Retinal pigment epithelial cell (primary cell): Measurements from ENCODE around the gene SHOX.

Experiments used
- DNase-seq: peaks from one replicate; pipeline ENCODE4 v3.0.0-alpha.2; 2010; ENCODE audit warnings: low read depth
- H3K4me3 ChIP-seq: 2 replicates; pipeline ENCODE4 v1.5.1; 2011; ENCODE audit warnings: mild to moderate bottlenecking, low read length, control low read depth, moderate library complexity
- CTCF ChIP-seq: conservative IDR thresholded peaks from 2 replicates; pipeline ENCODE4 v1.5.1; 2011; ENCODE audit warnings: low read depth, low read length, control low read depth, inconsistent platforms

SHOX gene

GRCh38 chrX:642436-643240, 12.0 kb downstream of the SHOX start:
- no peak overlapping the region for H3K4me3 ChIP-seq
- DNase-seq, result no peak
- no peak for TF ChIP-seq CTCF

DNA sequence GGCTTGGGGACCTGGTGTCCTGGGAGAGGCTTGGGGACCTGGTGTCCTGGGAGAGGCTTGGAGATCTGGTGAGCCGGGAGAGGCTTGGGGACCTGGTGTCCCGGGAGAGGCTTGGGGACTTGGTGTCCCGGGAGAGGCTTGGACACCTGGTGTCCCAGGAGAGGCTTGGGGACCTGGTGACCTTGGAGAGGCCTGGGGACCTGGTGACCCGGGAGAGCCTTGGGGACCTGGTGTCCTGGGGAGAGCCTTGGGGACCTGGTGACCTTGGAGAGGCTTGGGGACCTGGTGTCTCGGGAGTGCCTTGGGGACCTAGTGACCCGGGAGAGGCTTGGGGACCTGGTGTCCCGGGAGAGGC, 12.6 kb downstream of the SHOX start:
- no peak for TF ChIP-seq CTCF
- no peak for DNase-seq
- H3K4me3 ChIP-seq, result no peak overlapping the region

- H3K4me3 ChIP-seq, result no peak overlapping the region
- DNase-seq, result no peak
- TF ChIP-seq CTCF, result no peak
These were observed 13.3 kb downstream of the SHOX start for GRCh38 chrX:643911-644303.

DNA sequence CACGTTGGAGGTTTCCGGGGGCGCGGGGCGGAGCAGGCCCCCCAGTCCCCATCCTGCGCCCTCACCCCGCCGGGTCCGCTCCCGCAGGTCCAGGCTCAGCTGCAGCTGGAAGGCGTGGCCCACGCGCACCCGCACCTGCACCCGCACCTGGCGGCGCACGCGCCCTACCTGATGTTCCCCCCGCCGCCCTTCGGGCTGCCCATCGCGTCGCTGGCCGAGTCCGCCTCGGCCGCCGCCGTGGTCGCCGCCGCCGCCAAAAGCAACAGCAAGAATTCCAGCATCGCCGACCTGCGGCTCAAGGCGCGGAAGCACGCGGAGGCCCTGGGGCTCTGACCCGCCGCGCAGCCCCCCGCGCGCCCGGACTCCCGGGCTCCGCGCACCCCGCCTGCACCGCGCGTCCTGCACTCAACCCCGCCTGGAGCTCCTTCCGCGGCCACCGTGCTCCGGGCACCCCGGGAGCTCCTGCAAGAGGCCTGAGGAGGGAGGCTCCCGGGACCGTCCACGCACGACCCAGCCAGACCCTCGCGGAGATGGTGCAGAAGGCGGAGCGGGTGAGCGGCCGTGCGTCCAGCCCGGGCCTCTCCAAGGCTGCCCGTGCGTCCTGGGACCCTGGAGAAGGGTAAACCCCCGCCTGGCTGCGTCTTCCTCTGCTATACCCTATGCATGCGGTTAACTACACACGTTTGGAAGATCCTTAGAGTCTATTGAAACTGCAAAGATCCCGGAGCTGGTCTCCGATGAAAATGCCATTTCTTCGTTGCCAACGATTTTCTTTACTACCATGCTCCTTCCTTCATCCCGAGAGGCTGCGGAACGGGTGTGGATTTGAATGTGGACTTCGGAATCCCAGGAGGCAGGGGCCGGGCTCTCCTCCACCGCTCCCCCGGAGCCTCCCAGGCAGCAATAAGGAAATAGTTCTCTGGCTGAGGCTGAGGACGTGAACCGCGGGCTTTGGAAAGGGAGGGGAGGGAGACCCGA, 14.0 kb downstream of the SHOX start:
- no peak overlapping the region for H3K4me3 ChIP-seq
- no peak for TF ChIP-seq CTCF
- DNase-seq, result no peak

DNA sequence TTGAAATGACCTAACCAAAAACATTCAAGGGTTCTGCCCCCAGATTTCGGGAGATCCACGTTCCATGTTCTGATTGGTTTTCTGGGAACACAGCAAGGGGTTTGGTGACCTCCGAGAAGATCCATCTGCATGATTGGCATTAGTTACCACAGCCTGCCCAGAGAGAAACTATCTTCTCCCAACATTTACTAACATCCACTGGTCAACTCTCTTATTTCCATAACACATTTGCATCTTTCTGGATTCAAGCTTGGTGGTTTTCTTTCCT, 15.6 kb downstream of the SHOX start:
- no peak for DNase-seq
- TF ChIP-seq CTCF, result no peak
- no peak overlapping the region for H3K4me3 ChIP-seq

- no peak for TF ChIP-seq CTCF
- H3K4me3 ChIP-seq, result no peak overlapping the region
- DNase-seq, result no peak
These were observed 16.2 kb downstream of the SHOX start for GRCh38 chrX:646796-647195.
